ENCODE data around the gene CRYBG2. TPM values are rescaled to one million over a fixed set of nuclear protein-coding genes. Genes with fewer than 3 reads are reported as not detected.

CRYBG2 gene
- total RNA-seq, 1 experiment from 2014 or later: 0.64 TPM

DNA sequence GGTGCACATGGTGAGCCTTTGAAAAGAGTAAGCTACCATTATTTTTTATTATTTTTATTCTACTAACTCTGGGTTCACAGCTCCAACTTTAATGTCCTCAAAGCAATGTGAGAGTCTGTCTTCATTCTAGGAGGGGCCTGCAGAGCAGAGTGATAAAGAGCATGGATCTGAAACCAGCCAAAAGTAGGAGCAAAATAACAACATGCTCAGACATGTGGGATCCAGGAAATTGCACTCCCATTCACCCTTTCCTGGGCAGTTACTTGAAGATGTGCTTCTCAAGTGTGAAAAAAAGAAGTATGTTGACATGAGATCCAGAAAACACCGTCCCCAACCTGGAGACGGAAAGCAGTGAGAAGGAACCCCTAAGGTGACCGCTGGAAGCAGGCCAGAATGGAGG, 48.0 kb upstream of the CRYBG2 start:
- DNase-seq (ENCODE audit: low read depth, low spot score) (no peak), ATAC-seq (no peak)
- intact Hi-C loops (cut with micrococcal nuclease; ENCODE audit: unreplicated experiment): no loop called here
- ChIA-PET CTCF (no interaction called here), POLR2A (no interaction called here)
- Histone ChIP-seq H3K27me3 (ENCODE audit: control insufficient read depth, insufficient read depth, low read length) (no peaks in the 10 kb centered on the region), H3K4me3 (ENCODE audit: low read depth in 2 of 2, low read length in 2 of 2) (no peak overlapping the region), H3K4me1 (ENCODE audit: control insufficient read depth, insufficient read depth, low read length) (no peaks in the 10 kb centered on the region), H3K9me3 (ENCODE audit: control insufficient read depth, insufficient read depth, low read depth, low read length) (no peaks in the 10 kb centered on the region), H3K27ac (ENCODE audit: low read length) (no peak overlapping the region), H3K36me3 (ENCODE audit: control insufficient read depth, insufficient read depth, low read length) (no peaks in the 10 kb centered on the region)
- in situ Hi-C loops (cut with HindIII; ENCODE audit: low pct_unique_long_range_greater_than_20kb, low sequenced_read_pairs): no loop called here
- no TSS peak for BruUV-seq (replicated peaks)
- TF ChIP-seq POLR2AphosphoS5 (IDR thresholded peaks at IDR 0.05; ENCODE audit: low read depth, low read length): no peak

DNA sequence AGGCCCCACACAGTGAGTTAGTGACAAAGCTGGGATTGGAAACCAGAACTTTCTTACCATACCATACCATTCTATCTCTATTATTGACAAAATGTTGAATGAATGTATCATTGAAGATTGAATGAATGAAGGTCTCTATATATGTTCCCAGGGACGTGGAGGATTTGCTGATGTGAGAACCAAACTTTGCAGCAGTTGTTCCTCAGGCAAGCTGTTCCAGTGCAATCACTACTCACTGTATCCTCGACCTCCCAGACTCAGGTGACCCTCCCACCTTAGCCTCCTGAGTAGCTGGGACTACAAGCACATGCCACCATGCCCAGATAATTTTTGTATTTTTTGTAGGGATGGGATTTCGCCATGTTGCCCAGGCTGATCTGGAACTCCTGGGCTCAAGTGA, 45.1 kb upstream of the CRYBG2 start:
- TF ChIP-seq POLR2AphosphoS5 (IDR thresholded peaks at IDR 0.05; ENCODE audit: low read depth, low read length): no peak
- TF ChIP-seq, protein P1, sequence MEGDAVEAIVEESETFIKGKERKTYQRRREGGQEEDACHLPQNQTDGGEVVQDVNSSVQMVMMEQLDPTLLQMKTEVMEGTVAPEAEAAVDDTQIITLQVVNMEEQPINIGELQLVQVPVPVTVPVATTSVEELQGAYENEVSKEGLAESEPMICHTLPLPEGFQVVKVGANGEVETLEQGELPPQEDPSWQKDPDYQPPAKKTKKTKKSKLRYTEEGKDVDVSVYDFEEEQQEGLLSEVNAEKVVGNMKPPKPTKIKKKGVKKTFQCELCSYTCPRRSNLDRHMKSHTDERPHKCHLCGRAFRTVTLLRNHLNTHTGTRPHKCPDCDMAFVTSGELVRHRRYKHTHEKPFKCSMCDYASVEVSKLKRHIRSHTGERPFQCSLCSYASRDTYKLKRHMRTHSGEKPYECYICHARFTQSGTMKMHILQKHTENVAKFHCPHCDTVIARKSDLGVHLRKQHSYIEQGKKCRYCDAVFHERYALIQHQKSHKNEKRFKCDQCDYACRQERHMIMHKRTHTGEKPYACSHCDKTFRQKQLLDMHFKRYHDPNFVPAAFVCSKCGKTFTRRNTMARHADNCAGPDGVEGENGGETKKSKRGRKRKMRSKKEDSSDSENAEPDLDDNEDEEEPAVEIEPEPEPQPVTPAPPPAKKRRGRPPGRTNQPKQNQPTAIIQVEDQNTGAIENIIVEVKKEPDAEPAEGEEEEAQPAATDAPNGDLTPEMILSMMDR (IDR thresholded peaks at IDR 0.05): no peak
- no peak for TF ChIP-seq SIN3A (IDR thresholded peaks at IDR 0.05; ENCODE audit: borderline replicate concordance, insufficient read depth, low read depth, low read length)
- TF ChIP-seq TCF7L2 (IDR thresholded peaks at IDR 0.05; ENCODE audit: low read depth, low read length): no peak
- TF ChIP-seq, protein P2, sequence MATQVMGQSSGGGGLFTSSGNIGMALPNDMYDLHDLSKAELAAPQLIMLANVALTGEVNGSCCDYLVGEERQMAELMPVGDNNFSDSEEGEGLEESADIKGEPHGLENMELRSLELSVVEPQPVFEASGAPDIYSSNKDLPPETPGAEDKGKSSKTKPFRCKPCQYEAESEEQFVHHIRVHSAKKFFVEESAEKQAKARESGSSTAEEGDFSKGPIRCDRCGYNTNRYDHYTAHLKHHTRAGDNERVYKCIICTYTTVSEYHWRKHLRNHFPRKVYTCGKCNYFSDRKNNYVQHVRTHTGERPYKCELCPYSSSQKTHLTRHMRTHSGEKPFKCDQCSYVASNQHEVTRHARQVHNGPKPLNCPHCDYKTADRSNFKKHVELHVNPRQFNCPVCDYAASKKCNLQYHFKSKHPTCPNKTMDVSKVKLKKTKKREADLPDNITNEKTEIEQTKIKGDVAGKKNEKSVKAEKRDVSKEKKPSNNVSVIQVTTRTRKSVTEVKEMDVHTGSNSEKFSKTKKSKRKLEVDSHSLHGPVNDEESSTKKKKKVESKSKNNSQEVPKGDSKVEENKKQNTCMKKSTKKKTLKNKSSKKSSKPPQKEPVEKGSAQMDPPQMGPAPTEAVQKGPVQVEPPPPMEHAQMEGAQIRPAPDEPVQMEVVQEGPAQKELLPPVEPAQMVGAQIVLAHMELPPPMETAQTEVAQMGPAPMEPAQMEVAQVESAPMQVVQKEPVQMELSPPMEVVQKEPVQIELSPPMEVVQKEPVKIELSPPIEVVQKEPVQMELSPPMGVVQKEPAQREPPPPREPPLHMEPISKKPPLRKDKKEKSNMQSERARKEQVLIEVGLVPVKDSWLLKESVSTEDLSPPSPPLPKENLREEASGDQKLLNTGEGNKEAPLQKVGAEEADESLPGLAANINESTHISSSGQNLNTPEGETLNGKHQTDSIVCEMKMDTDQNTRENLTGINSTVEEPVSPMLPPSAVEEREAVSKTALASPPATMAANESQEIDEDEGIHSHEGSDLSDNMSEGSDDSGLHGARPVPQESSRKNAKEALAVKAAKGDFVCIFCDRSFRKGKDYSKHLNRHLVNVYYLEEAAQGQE (IDR thresholded peaks at IDR 0.05; ENCODE audit: insufficient read depth in 1 of 2, low read depth in 2 of 2, low read length in 1 of 2): no peak
- in situ Hi-C loops (cut with HindIII; ENCODE audit: low pct_unique_long_range_greater_than_20kb, low sequenced_read_pairs): no loop called here
- Histone ChIP-seq H3K4me3 (ENCODE audit: low read depth in 2 of 2, low read length in 2 of 2) (no peak overlapping the region), H3K27ac (ENCODE audit: low read length) (no peak overlapping the region), H3K4me1 (ENCODE audit: control insufficient read depth, insufficient read depth, low read length) (no peaks in the 10 kb centered on the region), H3K36me3 (ENCODE audit: control insufficient read depth, insufficient read depth, low read length) (no peaks in the 10 kb centered on the region), H3K9me3 (ENCODE audit: control insufficient read depth, insufficient read depth, low read depth, low read length) (no peaks in the 10 kb centered on the region), H3K27me3 (ENCODE audit: control insufficient read depth, insufficient read depth, low read length) (no peaks in the 10 kb centered on the region)
- intact Hi-C loops (cut with micrococcal nuclease; ENCODE audit: unreplicated experiment): no loop called here
- BruUV-seq (replicated peaks): no TSS peak
- ChIA-PET CTCF (interaction anchor here (0.6 to 0.7 kb wide), 2 partner anchors 172 to 240 kb away, joined by 3 to 4 read pairs; no protein-coding TSS in a partner anchor), POLR2A (no interaction called here)
- DNase-seq (ENCODE audit: low read depth, low spot score) (no peak), ATAC-seq (no peak)

DNA sequence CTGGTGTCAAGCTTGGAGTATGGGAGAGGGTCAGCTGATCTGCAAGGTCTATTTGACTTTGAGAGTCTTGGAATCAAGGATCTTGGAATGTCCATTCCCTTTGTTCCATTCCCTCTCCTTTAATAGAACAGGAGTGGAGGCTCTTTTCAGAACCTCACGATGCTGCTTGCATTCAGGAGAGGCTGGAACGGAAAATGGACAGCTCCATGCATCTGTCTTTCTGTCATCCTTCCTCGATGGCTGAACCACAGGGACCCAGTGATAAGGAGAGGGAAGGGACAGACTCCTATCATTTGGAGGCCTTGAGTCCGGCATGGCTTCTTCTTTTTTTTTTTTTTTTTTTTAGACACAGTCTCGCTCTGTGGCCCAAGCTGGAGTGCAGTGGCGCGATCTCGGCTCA, 41.8 kb upstream of the CRYBG2 start:
- H3K27me3 ChIP-seq (ENCODE audit: control insufficient read depth, insufficient read depth, low read length): no peaks in the 10 kb centered on the region
- intact Hi-C loops (cut with micrococcal nuclease; ENCODE audit: unreplicated experiment): no loop called here
- TF ChIP-seq TCF7L2 (IDR thresholded peaks at IDR 0.05; ENCODE audit: low read depth, low read length) (no peak), SIN3A (IDR thresholded peaks at IDR 0.05; ENCODE audit: borderline replicate concordance, insufficient read depth, low read depth, low read length) (no peak), POLR2AphosphoS5 (IDR thresholded peaks at IDR 0.05; ENCODE audit: low read depth, low read length) (no peak)
- TF ChIP-seq, protein P2 (IDR thresholded peaks at IDR 0.05; ENCODE audit: insufficient read depth in 1 of 2, low read depth in 2 of 2, low read length in 1 of 2): no peak
- TF ChIP-seq, protein P1 (IDR thresholded peaks at IDR 0.05): no peak
- no peak overlapping the region for H3K4me3 ChIP-seq (ENCODE audit: low read depth in 2 of 2, low read length in 2 of 2)
- no peak for DNase-seq (ENCODE audit: low read depth, low spot score)
- no peak for ATAC-seq
- H3K36me3 ChIP-seq (ENCODE audit: control insufficient read depth, insufficient read depth, low read length): no peaks in the 10 kb centered on the region
- no peaks in the 10 kb centered on the region for H3K4me1 ChIP-seq (ENCODE audit: control insufficient read depth, insufficient read depth, low read length)
- no peak overlapping the region for H3K27ac ChIP-seq (ENCODE audit: low read length)
- POLR2A ChIA-PET: no interaction called here
- no peaks in the 10 kb centered on the region for H3K9me3 ChIP-seq (ENCODE audit: control insufficient read depth, insufficient read depth, low read depth, low read length)
- in situ Hi-C loops (cut with HindIII; ENCODE audit: low pct_unique_long_range_greater_than_20kb, low sequenced_read_pairs): no loop called here
- BruUV-seq (replicated peaks): no TSS peak
- CTCF ChIA-PET: interaction anchor here (1.8 kb wide), 1 partner anchor 21 kb away, joined by 5 read pairs; no protein-coding TSS in a partner anchor

Data from Panc1 (cell line).